DMS 273 (cell line): ENCODE results near the gene ETV1.
A peak's percentile ranks its signal among the peaks of the same experiment; 100 is the strongest.

Experiments
- DNase-seq: peaks from one replicate; lab custom pipeline; 2025; ENCODE audit not compliant: unreplicated experiment; lab: John Stamatoyannopoulos, UW

The ETV1 gene

GRCh38 chr7:13987395-13987794 is 2.1 kb downstream of the ETV1 start:
- DNase-seq, result no peak

GRCh38 chr7:13986208-13986607 is 3.3 kb downstream of the ETV1 start:
- peak; percentile 29 for DNase-seq

- DNase-seq, result no peak
Measured at GRCh38 chr7:13984831-13985685, 4.4 kb downstream of the ETV1 start.

DNA sequence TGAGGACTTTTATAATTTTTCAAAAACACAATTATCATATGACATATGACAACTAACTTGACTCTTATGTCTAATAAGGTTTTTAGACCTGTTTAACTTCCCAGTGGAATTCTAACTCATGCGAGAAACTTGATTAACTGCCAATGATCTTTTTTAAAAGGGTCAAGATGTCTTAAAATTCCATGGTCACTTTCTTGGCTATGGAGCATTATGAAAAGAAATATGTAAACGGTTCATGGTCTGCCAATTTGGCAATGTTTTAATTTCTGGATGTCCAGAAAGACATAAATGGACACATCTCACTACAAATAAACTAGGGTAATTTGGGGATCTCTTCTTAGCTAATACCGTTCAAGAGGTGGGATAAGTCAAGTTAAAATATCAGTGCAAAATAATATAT is 5.4 kb downstream of the ETV1 start:
- no peak for DNase-seq

- no peak for DNase-seq
Measured at GRCh38 chr7:13982940-13983677, 6.4 kb downstream of the ETV1 start.

DNA sequence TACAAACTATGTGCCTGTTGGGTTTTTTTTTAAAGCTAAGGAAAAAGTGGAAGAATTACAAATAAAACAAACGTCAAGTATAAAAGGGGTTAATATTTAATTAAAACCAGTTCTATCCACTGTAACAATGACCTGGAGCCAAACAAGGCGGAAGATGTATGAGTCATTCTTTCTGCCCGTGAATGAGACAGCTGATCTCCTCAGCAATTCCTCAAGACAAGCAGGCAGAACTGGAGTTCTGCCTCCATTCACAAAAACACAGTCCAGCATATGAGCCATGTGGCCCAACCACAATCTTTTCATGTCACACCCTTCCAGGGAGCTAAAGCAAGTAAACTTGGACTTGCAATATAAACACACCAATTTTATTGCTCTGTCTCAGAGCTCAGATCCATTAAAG is 8.4 kb downstream of the ETV1 start:
- peak; percentile 54 for DNase-seq

DNA sequence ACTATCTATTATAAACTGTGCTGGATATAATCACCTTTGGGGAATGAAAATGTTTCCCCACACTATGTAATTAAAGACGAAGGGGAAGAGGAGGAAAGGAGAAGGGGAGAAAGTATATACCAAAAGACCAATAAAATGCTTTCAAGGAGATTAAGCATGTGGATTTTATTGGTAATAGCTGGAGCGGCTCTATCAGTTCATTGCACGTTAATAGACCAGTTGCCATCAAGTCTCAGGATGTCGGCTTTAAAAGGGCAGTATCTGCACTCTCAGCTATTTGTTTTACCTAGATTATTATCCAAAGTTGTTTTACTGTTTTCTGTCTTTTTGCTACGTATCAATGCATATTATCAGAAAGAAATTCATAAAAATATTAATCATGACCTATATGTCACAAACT is 9.0 kb downstream of the ETV1 start:
- no peak for DNase-seq

GRCh38 chr7:13979671-13980435 is 9.6 kb downstream of the ETV1 start:
- DNase-seq, result no peak

DNA sequence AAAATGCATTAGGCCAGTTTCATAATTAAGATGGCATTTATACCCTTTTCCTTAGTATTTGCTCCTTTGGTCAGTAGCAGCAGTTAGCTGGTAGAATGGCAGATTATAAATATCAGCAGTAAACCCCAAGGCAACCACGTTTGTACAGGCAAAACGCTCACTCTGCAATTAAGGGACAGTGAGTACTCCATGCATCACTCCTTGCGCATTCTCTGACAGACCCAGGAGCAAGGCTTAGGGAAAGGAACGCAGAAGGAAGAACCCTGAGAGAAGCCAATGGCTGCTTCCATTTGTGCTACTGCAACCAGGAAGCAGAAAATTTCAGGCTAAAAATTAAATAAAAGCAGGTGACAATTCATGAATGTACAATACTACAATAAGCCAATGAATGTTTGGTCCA is 12.9 kb downstream of the ETV1 start:
- DNase-seq, result no peak

GRCh38 chr7:13965077-13965476 is 24.4 kb downstream of the ETV1 start:
- DNase-seq, result no peak

DNA sequence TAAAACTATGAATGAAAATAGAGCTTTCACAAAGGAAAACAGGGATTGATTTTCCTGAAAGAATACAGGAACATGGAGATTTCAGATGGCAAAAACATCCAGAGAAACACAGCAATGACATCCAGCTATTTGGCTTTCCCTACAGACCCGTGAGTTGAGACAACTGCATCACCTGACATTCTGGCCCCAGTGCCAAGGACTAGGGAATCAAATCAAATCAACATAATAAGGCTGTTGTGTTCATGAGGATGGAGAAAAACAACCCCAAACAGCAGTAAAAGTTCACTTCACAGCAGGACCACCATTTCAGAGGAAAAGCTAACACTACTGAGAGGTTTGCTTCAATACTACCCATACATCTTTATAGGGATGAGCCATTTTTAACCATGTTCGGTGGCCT is 25.5 kb downstream of the ETV1 start:
- no peak for DNase-seq

DNA sequence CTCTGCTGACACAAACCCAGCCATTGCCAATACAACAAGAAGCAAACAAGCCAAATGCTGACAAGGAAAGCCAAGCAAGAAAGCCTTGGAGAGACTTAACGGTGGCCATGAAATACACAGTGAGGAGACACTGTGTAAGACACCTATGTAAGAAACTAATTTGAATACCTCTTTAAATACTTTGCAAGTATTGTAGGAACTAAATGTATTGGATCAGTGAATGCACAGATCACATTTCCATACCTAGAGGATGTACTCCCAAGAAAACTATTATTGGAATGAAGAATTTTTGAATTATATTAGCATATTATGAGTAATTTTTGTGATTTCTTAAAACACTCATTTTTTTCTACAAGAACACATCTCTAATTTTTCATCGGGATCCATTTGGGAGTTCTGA is 34.0 kb downstream of the ETV1 start:
- DNase-seq, result no peak

DNA sequence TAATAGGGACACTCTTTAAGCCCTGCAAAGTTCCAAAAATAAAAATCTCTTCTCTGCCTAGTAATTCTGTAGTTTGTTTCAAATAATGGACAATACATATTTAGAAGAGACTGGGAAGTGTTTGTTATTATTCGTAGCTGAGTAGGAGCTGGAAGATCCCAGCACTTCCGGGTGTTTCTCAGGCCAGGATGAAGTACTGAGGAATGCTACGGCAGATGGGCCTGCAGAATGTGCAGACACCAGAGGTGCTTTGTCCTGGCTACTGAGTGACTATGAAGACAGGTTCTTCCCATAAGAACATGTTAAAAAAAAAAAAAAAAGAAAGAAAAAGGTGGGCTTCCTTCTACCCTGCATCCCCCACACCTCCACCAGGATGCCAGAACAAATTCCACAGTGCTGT is 36.1 kb downstream of the ETV1 start:
- DNase-seq, result no peak

DNA sequence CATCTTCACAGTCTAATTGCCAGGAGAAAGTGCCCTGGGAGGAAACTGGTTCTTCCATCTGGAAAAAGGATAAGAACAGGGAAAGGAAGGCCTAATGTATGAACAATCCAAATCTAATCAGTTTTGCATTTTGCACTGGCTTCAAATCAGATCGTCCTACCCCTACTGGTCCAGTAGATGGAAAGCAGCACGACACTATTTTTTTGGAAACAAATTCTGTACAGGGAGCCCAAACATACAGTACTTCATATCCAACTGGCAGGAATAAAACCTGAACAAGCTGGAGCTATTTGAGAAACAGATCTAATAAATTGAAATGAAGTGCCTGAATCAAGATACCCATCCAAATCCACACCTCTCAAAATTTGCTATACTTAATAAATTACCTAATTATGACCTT is 36.5 kb downstream of the ETV1 start:
- no peak for DNase-seq

GRCh38 chr7:13949939-13950338 is 39.5 kb downstream of the ETV1 start:
- DNase-seq, result no peak

DNA sequence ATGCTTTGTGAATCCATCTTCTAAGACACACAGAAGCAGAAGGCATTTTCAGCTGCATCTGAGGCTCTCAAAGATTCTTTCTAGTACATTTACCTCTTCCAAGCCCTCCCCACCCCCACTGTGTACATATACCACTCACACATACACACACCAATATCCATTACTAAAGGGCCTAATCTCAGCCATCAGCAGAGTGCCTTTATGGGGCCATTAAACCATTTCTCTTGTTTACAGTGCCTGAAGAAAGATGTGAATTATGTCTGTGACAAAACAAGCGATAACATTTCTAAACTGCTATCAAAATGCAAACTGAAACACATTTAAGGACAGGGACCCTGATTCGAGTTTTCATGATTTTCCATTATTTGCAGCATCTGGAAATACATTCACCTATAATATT is 40.0 kb downstream of the ETV1 start:
- no peak for DNase-seq

- DNase-seq, result no peak
Measured at GRCh38 chr7:13948019-13948801, 41.3 kb downstream of the ETV1 start.

DNA sequence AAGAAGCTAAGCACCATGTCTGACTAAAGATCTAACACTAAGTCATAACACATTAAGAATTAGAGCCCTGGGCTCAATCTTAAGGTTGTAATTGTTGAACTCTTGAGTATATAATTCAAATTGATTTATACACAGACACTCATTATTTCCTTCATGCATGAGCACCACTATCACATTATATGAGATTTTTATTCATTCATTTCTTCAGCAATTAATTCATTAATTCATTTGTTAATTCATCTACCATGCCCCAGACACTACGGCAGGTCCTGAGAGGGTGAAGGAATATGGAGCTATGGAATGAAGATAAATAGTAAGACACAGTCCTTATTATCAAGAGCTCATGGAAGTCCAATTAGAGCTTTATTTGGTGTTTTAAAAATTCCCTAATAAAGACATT is 41.9 kb downstream of the ETV1 start:
- DNase-seq, result no peak

- DNase-seq, result no peak
Measured at GRCh38 chr7:13946181-13946580, 43.3 kb downstream of the ETV1 start.

DNA sequence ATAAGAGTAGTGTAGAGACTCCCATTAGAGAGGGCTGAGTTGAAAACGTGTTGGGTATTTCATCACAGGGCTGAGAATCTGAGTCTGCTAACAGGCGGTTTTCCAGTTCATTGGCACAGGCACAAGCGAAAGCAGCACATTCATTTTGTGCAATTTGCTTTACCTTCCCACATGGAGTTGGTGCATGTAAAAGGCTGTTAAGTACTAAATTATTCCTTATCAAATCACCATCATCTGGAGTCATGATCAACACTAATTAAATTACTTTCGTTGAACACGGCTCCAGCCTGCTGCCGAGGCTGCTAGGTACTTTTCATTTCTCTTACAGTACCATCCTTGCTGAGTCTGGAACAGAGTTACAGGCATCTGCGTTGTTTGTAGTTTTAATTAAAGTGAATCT is 43.8 kb downstream of the ETV1 start:
- DNase-seq, result peak; percentile 67

- no peak for DNase-seq
Measured at GRCh38 chr7:13933536-13933935, 55.9 kb downstream of the ETV1 start.
